HG03175 (cell line): Measurements from ENCODE around the gene KMO.
A peak's percentile ranks its signal among the peaks of the same experiment; 100 is the strongest.

Experiments
- ATAC-seq: cut with Tn5 transposase; IDR thresholded peaks from one replicate; pipeline ENCODE4 v1.9.1; 2021; ENCODE audit warnings: mild to moderate bottlenecking, moderate library complexity; ENCODE audit not compliant: unreplicated experiment

KMO gene

GRCh38 chr1:241622669-241623068, 90.5 kb downstream of the KMO start:
- ATAC-seq, result no peak

- ATAC-seq, result no peak
Observed at GRCh38 chr1:241624935-241625334, 92.8 kb downstream of the KMO start.

GRCh38 chr1:241627453-241628259, 95.5 kb downstream of the KMO start:
- peak; percentile 88 for ATAC-seq

GRCh38 chr1:241630005-241630404, 97.8 kb downstream of the KMO start:
- no peak for ATAC-seq

- ATAC-seq, result no peak
Observed at GRCh38 chr1:241630476-241630875, 98.3 kb downstream of the KMO start.

- no peak for ATAC-seq
Observed at GRCh38 chr1:241630899-241631298, 98.7 kb downstream of the KMO start.

- ATAC-seq, result no peak
Observed at GRCh38 chr1:241631674-241632073, 99.5 kb downstream of the KMO start.

GRCh38 chr1:241632987-241633386, 100.8 kb downstream of the KMO start:
- no peak for ATAC-seq

GRCh38 chr1:241635556-241636152, 103.5 kb downstream of the KMO start:
- ATAC-seq, result no peak

- ATAC-seq, result no peak
Observed at GRCh38 chr1:241636291-241636690, 104.1 kb downstream of the KMO start.

GRCh38 chr1:241637046-241637590, 104.9 kb downstream of the KMO start:
- ATAC-seq, result no peak

GRCh38 chr1:241637604-241638003, 105.4 kb downstream of the KMO start:
- ATAC-seq, result no peak

GRCh38 chr1:241638099-241638682, 106.0 kb downstream of the KMO start:
- no peak for ATAC-seq

- ATAC-seq, result no peak
Observed at GRCh38 chr1:241638909-241639622, 106.9 kb downstream of the KMO start.

GRCh38 chr1:241639623-241640148, 107.5 kb downstream of the KMO start:
- peak; percentile 54 for ATAC-seq

- peak; percentile 87 for ATAC-seq
Observed at GRCh38 chr1:241640149-241640866, 108.1 kb downstream of the KMO start, which contains the start of the genes CHML and OPN3. CHML (minus strand) TSS chr1:241640369; CDS start chr1:241635766, 4,603 bp downstream. OPN3 (minus strand) TSS chr1:241640369; CDS start chr1:241640254, 115 bp downstream.

- no peak for ATAC-seq
Observed at GRCh38 chr1:241640867-241641622, 108.9 kb downstream of the KMO start.

- ATAC-seq, result no peak
Observed at GRCh38 chr1:241641773-241642592, 109.8 kb downstream of the KMO start.

GRCh38 chr1:241642593-241642944, 110.4 kb downstream of the KMO start:
- ATAC-seq, result no peak
